ENCODE results near the gene PPFIA4.

PPFIA4 gene

DNA sequence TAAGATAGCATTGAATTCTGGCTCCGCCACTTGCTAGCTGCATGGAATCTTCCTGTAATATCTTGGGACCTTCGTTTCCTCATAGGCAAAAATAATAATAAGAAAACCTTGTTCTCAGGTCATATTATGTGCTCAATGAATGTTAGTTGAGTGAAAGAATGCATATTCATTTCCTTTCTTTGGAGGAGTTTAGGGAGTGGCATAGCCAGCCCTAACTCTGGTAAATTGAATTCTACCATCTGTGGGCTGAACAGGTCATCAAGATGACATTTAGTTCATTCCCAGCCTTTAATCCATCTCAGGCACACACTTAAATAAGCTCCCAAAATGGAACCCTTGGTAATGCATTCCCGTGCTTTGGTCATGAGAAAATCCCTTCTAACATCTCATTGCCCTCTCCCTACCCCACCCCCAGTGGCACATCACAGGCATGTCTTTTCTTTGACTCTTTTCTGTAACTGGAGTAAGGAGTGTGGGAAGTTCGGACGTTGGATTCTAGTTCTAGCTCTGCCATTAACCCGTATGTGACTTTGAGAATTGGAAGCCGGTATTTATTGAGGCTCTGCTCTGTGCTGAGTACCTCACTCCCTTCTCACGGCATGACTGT lies 72.7 kb downstream of the PPFIA4 start:
- Histone ChIP-seq H3K27me3 (replicated peaks; ENCODE audit: control insufficient read depth, insufficient read depth, low read length) (no peaks in the 10 kb centered on the region), H3K4me3 (replicated peaks; ENCODE audit: low read depth, low read length) (no peak overlapping the region), H3K36me3 (ENCODE audit: control insufficient read depth, insufficient read depth, low read length) (no peaks in the 10 kb centered on the region)
- no peak for TF ChIP-seq CTCF (IDR thresholded peaks at IDR 0.05; ENCODE audit: insufficient read depth, low read length, poor library complexity, severe bottlenecking)
- no peak for DNase-seq (ENCODE audit: extremely low read depth, insufficient read length)

DNA sequence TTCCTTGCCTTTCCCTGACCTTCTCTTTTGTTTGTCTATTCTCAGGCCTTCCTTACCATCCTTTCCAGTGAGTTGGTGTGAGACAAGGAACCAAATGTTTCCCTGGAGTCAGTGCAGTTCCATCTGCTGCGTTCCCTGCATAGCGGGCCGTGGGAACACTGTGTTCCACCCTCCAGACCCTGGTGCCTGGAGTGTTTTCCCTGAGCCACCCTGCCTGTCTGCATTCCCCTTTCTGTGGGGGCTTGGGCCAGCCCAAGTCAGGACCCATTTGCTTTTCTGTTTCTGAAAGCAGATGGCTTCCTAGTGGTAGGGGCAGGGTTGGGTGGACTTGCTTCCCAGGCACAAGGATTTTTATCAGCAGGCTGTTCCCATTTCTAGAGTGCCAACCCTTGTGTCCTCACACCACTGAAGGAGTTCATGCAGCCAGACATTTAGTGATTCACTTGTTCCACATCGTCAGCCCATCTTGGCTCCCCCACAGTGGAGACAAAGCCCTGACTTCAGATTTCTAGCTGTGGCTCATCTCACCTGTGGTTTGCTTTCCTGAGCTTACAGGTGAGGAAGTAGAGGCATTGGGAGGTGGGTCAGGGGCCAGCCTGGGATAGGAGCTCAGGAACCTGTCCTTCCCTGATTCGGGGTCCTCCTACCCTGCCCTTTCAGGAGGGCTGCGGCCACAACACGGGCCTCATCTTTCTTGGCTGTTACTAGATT lies 73.7 kb downstream of the PPFIA4 start:
- DNase-seq (ENCODE audit: extremely low read depth, insufficient read length), result no peak
- Histone ChIP-seq H3K27me3 (replicated peaks; ENCODE audit: control insufficient read depth, insufficient read depth, low read length) (no peaks in the 10 kb centered on the region), H3K36me3 (ENCODE audit: control insufficient read depth, insufficient read depth, low read length) (no peaks in the 10 kb centered on the region), H3K4me3 (replicated peaks; ENCODE audit: low read depth, low read length) (no peak overlapping the region)
- no peak for TF ChIP-seq CTCF (IDR thresholded peaks at IDR 0.05; ENCODE audit: insufficient read depth, low read length, poor library complexity, severe bottlenecking)

GRCh38 chr1:203100516-203100869 lies 74.2 kb downstream of the PPFIA4 start:
- no peaks in the 10 kb centered on the region for H3K27me3 ChIP-seq (replicated peaks; ENCODE audit: control insufficient read depth, insufficient read depth, low read length)
- DNase-seq (ENCODE audit: extremely low read depth, insufficient read length), result no peak

GRCh38 chr1:203101813-203102634 lies 75.7 kb downstream of the PPFIA4 start:
- H3K27me3 ChIP-seq (replicated peaks; ENCODE audit: control insufficient read depth, insufficient read depth, low read length), result no peaks in the 10 kb centered on the region
- no peak for TF ChIP-seq CTCF (IDR thresholded peaks at IDR 0.05; ENCODE audit: insufficient read depth, low read length, poor library complexity, severe bottlenecking)

More at GRCh38 chr1:203100516-203100869, 74.2 kb downstream of the PPFIA4 start:
- Histone ChIP-seq H3K36me3 (ENCODE audit: control insufficient read depth, insufficient read depth, low read length) (no peaks in the 10 kb centered on the region), H3K4me3 (replicated peaks; ENCODE audit: low read depth, low read length) (no peak overlapping the region)
- no peak for TF ChIP-seq CTCF (IDR thresholded peaks at IDR 0.05; ENCODE audit: insufficient read depth, low read length, poor library complexity, severe bottlenecking)

DNA sequence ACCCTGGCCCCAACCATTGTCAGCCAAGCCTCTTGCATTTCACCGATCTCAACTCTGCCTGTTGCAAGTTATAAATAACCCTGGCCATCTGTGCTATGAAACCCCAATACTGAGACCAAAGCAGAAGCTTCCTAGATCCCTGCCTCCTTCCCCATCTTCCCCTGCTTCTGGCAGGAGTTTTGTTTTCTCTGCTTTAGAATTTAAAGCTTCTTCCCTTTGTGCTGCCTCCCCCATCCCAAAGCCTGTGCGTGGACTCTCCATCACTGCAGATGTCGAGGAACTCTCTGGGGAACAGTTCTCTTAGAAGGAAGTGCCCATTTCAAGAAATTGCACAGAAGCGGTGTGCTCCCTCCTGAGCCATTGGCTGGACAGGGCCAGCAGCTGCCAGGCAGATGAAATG lies 76.9 kb downstream of the PPFIA4 start:
- no peak for TF ChIP-seq CTCF (IDR thresholded peaks at IDR 0.05; ENCODE audit: insufficient read depth, low read length, poor library complexity, severe bottlenecking)
- no peaks in the 10 kb centered on the region for H3K27me3 ChIP-seq (replicated peaks; ENCODE audit: control insufficient read depth, insufficient read depth, low read length)
- H3K36me3 ChIP-seq (ENCODE audit: control insufficient read depth, insufficient read depth, low read length), result no peaks in the 10 kb centered on the region
- DNase-seq (ENCODE audit: extremely low read depth, insufficient read length), result no peak
- H3K4me3 ChIP-seq (replicated peaks; ENCODE audit: low read depth, low read length), result no peak overlapping the region

More at GRCh38 chr1:203101813-203102634, 75.7 kb downstream of the PPFIA4 start:
- no peaks in the 10 kb centered on the region for H3K36me3 ChIP-seq (ENCODE audit: control insufficient read depth, insufficient read depth, low read length)
- no peak for DNase-seq (ENCODE audit: extremely low read depth, insufficient read length)
- no peak overlapping the region for H3K4me3 ChIP-seq (replicated peaks; ENCODE audit: low read depth, low read length)
